Ishikawa (cell line): Measurements from ENCODE around the gene SLC2A10.

ENCODE experiments used
- EP300 ChIP-seq: IDR thresholded peaks from 2 replicates; pipeline ENCODE4 v1.6.1; 2012; ENCODE audit warnings: borderline replicate concordance
- YY1 ChIP-seq: IDR thresholded peaks from 2 replicates; pipeline ENCODE4 v1.6.1; 2012; ENCODE audit warnings: low read depth

DNA sequence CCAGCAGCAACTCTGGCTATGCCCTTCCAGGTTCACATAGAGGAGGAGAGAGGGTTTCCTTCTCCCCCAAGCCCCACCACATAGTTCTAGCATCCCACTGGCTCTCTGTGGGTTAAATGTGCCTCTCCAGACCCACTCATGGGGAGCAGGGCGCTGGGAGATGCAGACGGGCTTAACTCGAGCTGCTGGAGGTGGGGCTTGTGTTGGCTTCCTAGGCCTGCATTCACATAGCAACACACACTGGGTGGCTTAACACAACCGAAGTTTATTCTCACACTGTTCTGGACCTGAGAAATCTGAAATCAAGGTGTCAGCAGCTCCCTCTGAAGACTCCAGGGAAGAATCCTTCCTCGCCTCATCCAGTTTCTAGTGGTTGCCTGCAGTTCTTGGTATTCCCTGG is 33.6 kb downstream of the SLC2A10 start:
- TF ChIP-seq YY1 (no peak), EP300 (no peak)
